Lower lobe of right lung (tissue), 2 donors: ENCODE data around the gene GNL1. TPM values are rescaled to one million over a fixed set of nuclear protein-coding genes. Genes with fewer than 3 reads are reported as not detected.

ENCODE experiments used
- ATAC-seq, 2 donors: fragments of 200-7000 bp; cut with Tn5 transposase; one replicate each; pipeline ENCODE4 v1.9.1; 2020 to 2022; ENCODE audit warnings: mild to moderate bottlenecking in 2 of 2, moderate library complexity in 2 of 2
- DNase-seq: peaks from one replicate; pipeline ENCODE4 v3.0.0-alpha.2; 2020
- H3K27ac ChIP-seq: fragments of 200-600 bp; one replicate; pipeline ENCODE4 v1.8.0; 2022
- H3K27me3 ChIP-seq: fragments of 200-600 bp; one replicate; pipeline ENCODE4 v1.8.0; 2022; ENCODE audit warnings: low read depth
- H3K36me3 ChIP-seq: fragments of 200-600 bp; one replicate; pipeline ENCODE4 v1.8.0; 2022; ENCODE audit warnings: mild to moderate bottlenecking
- H3K4me1 ChIP-seq: fragments of 200-600 bp; one replicate; pipeline ENCODE4 v1.8.0; 2022
- H3K4me3 ChIP-seq: fragments of 200-600 bp; one replicate; pipeline ENCODE4 v1.8.0; 2022; ENCODE audit warnings: mild to moderate bottlenecking
- H3K9me3 ChIP-seq: fragments of 200-600 bp; one replicate; pipeline ENCODE4 v1.8.0; 2022
- CTCF ChIP-seq: fragments of 200-600 bp; IDR thresholded peaks from one replicate; pipeline ENCODE4 v1.8.0; 2022; ENCODE audit warnings: antibody characterized with exemption, mild to moderate bottlenecking
- intact Hi-C: fragments of 100-400 bp; cut with DNase I; formaldehyde crosslinking; loops from one replicate; pipeline ENCODE4 v1.11.0; 2022
- microRNA-seq: library from miRNA; unstranded; fragments of <30 nt; microRNA quantifications from one replicate; pipeline ENCODE4 v1.2.0, GENCODE V29; 2020; ENCODE audit warnings: borderline number of aligned reads
- total RNA-seq: library from RNA; stranded (reverse); fragmentation: NEBNext Ultra II Directional; extraction: Animal tissue kit (Norgen Biotek cat#: 25700); gene quantifications from one replicate; pipeline ENCODE4 v1.2.1, GENCODE V29; 2021
- donor health status: DM: no; HTN: yes; CAD: no; lungs with severe emphysema.

The GNL1 gene
- total RNA-seq, 1 donor from 2014 or later, result 54.9 TPM

GRCh38 chr6:30493643-30494250, 62.5 kb downstream of the GNL1 start:
- peak overlapping the region; percentile 98 for H3K27ac ChIP-seq
- H3K36me3 ChIP-seq, result peaks cover 43% of the 10 kb centered on the region
- intact Hi-C loops, result no loop called here
- no peaks in the 10 kb centered on the region for H3K9me3 ChIP-seq
- no peaks in the 10 kb centered on the region for H3K27me3 ChIP-seq
- peaks cover 73% of the 10 kb centered on the region for H3K4me1 ChIP-seq
- no peak for DNase-seq
- peak overlapping the region; percentile 93 for H3K4me3 ChIP-seq
- peak; percentile 28 for TF ChIP-seq CTCF
- ATAC-seq, result no peak

- Histone ChIP-seq H3K36me3 (peaks cover 43% of the 10 kb centered on the region), H3K27me3 (no peaks in the 10 kb centered on the region), H3K4me1 (peaks cover 67% of the 10 kb centered on the region), H3K4me3 (peak overlapping the region; percentile 93), H3K9me3 (no peaks in the 10 kb centered on the region), H3K27ac (peak overlapping the region; percentile 98)
- no peak for ATAC-seq
- intact Hi-C loops, result no loop called here
- no peak for DNase-seq
- no peak for TF ChIP-seq CTCF
Observed at GRCh38 chr6:30491991-30492952, 64.0 kb downstream of the GNL1 start.

Small RNAs within 50 kb of the gene (microRNA-seq; reads per million reads assigned to microRNA genes)
- gene MIR877, result 46.8 reads per million, percentile 39 among the genes with 10 or more reads in this experiment

Other genes with a start within 250 kb of the GNL1 start
- gene TRIM39, start 229.6 kb downstream of the GNL1 start, total RNA-seq, result 13.3 TPM
- 30.6 TPM for gene RPP21, start 211.3 kb downstream of the GNL1 start, total RNA-seq
- gene HLA-E, start 67.0 kb downstream of the GNL1 start, total RNA-seq, result 1,079 TPM
- 7.5 TPM for gene PRR3, start 806 bp upstream of the GNL1 start, total RNA-seq
- 40.0 TPM for gene ABCF1, start 15.0 kb upstream of the GNL1 start, total RNA-seq
- gene PPP1R10, start 60.8 kb upstream of the GNL1 start, total RNA-seq, result 68.8 TPM
- 55.0 TPM for gene MRPS18B, start 61.4 kb upstream of the GNL1 start, total RNA-seq
- gene ATAT1, start 70.4 kb upstream of the GNL1 start, total RNA-seq, result 8.9 TPM
- 19.9 TPM for gene C6orf136, start 90.6 kb upstream of the GNL1 start, total RNA-seq
- gene DHX16, start 116.5 kb upstream of the GNL1 start, total RNA-seq, result 28.4 TPM
- 78.5 TPM for gene PPP1R18, start 130.2 kb upstream of the GNL1 start, total RNA-seq
- gene NRM, start 134.5 kb upstream of the GNL1 start, total RNA-seq, result 10.0 TPM
- 24.5 TPM for gene MDC1, start 160.8 kb upstream of the GNL1 start, total RNA-seq
- gene TUBB, start 163.9 kb upstream of the GNL1 start, total RNA-seq, result 292 TPM
- gene FLOT1, start 186.2 kb upstream of the GNL1 start, total RNA-seq, result 151 TPM
- gene IER3, start 188.1 kb upstream of the GNL1 start, total RNA-seq, result 18.0 TPM